Loucy (cell line): ENCODE results near the gene CARD9.

Experiments used
- EZH2phosphoT487 ChIP-seq: fragments of 200-600 bp; IDR thresholded peaks from 2 replicates; pipeline ENCODE4 v1.6.1; 2018; ENCODE audit warnings: antibody characterized with exemption, mild to moderate bottlenecking, moderate library complexity, borderline replicate concordance
- TF ChIP-seq, protein P1 (sequence below): fragments of 200-600 bp; sonication (generic); conservative IDR thresholded peaks from 2 replicates; pipeline ENCODE4 v1.5.1; 2014; ENCODE audit warnings: mild to moderate bottlenecking, antibody characterized with exemption, low read length

DNA sequence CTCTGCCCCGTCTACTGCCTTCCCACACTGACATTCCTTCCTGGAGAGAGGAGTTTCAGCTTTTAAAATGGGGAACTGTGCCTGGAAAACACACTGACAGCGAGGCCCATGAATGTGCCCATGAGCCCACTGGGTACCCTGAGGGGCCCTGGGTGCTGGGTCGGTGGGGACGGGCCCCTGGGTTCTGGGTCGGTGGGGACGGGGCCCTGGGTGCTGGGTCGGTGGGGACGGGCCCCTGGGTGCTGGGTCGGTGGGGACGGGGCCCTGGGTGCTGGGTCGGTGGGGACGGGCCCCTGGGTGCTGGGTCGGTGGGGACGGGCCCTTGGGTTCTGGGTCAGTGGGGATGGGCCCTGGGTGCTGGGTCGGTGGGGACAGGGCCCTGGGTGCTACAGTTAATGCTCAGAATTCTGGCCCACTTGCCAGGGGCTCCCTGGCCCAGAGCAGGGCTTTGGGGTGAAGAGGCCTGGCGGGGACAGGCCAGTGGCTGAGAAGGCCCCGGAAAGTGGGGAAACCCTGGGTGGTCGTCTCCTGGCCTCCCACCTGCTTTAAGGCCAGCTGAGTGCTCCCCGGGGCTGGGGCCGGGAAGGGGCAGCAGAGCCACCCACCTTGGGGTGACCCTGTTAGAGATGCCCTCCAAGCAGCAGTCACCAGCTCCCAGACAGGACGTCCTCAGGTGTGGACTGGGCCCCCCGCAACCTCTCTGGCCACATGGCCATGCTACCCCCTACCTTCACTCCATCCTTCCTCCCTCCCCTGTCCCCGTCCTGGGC lies 43.6 kb downstream of the CARD9 start:
- TF ChIP-seq, protein P1, sequence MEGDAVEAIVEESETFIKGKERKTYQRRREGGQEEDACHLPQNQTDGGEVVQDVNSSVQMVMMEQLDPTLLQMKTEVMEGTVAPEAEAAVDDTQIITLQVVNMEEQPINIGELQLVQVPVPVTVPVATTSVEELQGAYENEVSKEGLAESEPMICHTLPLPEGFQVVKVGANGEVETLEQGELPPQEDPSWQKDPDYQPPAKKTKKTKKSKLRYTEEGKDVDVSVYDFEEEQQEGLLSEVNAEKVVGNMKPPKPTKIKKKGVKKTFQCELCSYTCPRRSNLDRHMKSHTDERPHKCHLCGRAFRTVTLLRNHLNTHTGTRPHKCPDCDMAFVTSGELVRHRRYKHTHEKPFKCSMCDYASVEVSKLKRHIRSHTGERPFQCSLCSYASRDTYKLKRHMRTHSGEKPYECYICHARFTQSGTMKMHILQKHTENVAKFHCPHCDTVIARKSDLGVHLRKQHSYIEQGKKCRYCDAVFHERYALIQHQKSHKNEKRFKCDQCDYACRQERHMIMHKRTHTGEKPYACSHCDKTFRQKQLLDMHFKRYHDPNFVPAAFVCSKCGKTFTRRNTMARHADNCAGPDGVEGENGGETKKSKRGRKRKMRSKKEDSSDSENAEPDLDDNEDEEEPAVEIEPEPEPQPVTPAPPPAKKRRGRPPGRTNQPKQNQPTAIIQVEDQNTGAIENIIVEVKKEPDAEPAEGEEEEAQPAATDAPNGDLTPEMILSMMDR = no peak
- TF ChIP-seq EZH2phosphoT487 = no peak
